HUDEP-2 (cell line): Measurements from ENCODE around the gene OSBPL5.

Experiments
- DNase-seq, 76 experiments: peaks; one replicate each; lab custom pipeline; 2025; ENCODE audit not compliant: unreplicated experiment in 76 of 76; lab: John Stamatoyannopoulos, UW

The OSBPL5 gene

GRCh38 chr11:3155691-3156258 is 9.3 kb downstream of the OSBPL5 start:
- DNase-seq, result no peak

DNA sequence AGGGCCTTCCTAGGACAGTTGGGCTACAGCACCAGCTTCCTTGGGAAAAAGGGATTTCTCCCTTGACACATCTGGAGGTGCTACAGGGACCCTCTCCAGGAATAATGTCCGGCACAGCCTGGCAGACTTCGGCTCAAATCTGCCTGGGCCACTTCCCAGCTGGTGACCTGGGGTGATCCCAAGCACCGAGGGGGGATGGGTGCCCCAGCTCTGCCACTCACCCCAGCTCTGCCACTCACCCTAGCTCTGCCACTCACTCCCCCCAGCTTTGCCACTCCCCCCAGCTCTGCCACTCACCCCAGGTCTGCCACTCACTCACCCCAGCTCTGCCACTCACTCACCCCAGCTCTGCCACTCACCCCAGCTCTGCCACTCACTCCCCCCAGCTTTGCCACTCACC is 9.9 kb downstream of the OSBPL5 start:
- no peak for DNase-seq

DNA sequence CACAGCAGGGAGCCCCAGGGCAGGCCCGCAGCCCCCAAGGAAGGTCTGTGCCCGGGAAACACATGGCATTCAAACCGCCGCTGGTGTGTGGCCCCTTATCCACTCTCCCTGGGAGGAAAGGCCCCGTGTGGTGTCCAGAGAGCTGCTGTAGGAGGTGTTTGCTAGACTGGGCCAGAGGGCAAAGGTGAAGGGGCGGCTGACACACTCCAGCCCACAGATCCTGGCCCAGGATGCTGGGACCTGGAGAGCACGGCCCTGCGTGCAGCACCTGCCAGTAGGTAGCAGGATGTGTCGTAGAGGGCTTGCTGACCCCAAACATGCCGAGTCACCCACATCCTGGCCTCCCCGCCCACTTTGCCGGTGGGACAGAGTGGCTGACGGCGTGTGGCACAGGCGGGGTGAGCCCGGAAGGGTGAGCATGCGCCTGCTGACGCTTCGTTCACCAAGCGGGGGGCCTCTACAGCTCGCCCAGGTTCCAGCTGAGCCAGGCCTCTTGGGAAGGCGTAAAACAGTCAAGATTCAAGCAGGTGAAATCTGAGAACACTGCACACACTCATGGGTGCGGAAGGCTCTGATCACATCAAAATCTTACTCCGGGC is 11.0 kb downstream of the OSBPL5 start:
- DNase-seq, result no peak

GRCh38 chr11:3153291-3153861 is 11.7 kb downstream of the OSBPL5 start:
- no peak for DNase-seq

DNA sequence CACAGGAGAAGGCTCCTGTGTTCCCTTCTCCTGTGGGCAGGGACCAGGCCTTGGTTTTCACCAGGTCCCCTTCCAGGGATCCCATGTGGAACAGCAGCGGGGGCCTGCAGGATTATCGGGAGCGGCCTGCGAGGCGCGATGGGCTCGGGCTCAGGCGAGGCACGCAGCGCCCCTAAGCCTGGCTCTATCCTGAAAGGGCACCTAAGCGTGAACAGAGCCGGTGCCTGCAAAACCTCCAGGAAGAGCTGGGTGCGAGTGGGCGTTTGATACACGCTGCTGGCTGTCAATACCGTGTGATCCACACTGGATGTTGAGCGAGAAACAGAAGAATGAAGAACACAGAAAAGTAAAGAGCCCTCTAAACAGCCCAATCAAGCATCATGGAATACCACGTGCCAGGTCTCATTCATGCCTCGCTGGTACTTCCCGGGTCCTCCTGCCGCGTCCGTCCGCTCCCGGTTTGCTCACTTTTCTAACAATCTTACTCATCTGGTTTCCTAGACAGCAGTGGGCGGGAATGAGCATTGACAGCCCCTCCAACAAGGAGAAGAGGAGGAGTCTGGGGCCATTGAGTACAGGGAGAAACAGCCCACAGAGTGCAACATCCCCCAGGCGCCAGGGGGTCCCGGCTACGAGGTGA is 12.5 kb downstream of the OSBPL5 start:
- no peak for DNase-seq

DNA sequence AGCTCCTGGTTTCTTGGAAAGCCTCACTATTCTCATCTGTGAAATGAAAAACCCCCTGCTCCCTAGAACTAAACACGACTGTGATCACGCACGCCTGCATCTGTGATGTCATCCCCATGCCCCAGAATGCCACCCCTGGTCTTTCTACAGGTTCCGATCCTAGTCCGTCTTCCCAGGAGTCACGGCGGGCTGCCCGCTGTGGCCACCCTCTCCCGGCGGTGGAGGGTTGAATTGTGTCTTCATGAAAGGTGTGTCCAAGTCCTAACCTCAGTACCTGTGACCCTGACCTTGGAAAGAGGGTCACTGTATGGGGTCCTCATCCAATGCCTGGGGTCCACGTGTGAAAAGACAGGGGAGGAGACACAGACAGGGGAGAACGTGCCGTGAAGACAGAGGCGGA is 14.4 kb downstream of the OSBPL5 start:
- no peak for DNase-seq

DNA sequence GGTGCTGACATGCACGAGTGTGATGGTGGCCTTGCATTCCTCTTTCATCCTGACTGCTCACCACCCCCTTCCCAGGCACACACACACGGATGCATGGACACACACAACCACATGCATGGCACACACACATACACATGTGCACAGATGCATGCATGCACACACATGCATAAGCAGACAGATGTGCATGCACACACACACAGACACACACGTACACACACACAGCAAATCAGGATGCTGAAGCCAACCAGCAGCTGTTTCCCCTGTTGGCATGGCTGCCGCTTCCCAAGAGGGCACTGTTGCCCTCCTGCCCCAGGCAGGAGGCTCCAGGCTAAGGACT is 15.3 kb downstream of the OSBPL5 start:
- DNase-seq, result no peak

DNA sequence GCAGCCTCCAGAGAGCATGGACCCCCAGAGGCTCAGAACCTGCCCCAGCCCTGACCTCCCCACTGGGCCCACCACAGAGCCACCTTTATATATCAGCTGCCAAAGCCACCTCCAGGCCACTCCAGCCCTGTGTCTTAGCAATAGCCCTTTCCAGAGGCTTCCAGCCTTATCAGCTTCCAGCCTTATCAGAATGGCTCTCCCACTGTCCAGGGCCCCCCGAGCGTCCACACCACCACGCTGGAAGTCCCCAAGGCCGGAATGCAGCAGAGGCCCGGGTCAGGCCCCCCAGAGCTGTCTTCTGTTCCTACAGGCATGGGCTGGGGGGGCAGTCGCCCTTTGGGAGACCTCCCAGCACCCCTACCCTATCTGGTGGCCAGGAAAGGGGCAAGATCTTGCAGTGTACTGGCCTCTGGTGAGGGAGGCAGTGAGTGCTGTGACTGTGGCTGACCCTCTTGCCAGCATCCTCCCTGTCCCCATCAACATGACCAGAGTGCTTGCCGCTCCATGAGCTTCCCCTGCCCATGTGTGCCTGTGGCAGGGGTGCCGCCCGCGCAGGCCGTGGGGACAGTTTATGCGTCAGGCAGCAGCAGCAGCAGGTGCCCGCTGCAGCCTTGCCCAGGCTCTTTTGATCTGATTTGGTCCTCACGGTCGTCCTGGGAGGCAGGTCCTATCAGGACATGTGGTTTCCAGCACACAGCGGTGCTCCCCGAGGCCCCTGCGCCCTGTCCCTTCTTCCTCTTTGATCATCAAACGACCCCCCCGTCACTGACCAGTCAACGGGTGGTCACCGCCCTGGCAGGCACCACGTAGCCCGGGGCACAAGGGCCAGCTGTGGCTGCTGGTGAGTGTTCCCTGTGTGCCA is 15.9 kb downstream of the OSBPL5 start:
- no peak for DNase-seq

DNA sequence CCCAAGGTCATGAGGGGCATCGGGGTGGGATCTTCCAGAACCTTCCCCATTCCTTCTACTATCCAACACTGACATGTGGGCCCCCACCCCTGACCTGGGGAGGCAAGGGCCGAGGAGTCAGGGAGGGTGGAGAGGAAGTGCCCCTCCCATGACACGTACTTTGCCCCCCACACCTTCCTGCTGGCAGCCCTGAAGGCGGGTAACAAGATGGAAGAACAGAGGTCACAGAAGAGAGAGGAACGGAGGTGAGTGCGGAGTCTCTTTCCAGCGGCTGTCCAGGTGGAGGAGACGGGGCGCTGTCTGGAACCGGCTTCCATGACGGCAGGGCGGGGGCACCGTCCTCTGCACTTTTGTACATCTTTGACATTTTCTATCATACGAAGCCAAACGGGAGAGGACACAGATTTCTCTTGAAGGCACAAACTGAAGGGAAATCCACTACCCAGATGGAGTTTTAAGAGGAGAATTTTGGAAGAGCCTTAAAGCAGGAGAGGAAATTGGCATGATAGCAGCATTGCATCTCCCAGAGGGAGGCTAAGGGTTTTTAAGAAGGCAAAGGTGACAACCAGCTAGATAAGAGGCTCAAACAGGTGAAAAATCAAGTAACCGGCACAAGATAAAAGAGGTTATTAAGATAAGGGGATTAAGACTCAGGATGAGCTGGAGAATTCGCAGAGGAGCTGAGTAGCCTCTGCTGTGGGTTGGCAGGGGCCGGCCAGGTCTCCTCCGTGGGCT is 16.7 kb downstream of the OSBPL5 start:
- DNase-seq, result no peak

GRCh38 chr11:3147626-3148025 is 17.5 kb downstream of the OSBPL5 start:
- no peak for DNase-seq

DNA sequence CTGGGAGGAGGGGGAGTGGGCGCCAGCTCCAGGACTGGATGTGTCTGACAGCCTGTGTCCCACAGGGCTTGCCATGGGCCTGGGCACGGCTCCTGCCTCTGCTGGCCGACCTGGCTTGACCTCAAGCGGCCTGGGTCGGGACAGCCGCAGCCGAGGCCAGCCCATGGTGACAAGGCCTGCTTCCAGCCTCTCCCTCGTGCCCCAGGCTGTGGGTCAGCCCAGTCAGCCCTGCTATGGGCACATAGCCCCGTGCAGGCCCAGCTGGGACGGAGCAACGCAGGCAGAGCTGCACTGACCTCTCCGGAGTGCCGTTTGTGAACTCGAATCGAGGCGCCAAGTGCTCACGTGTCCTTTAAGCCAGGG is 17.9 kb downstream of the OSBPL5 start:
- no peak for DNase-seq

DNA sequence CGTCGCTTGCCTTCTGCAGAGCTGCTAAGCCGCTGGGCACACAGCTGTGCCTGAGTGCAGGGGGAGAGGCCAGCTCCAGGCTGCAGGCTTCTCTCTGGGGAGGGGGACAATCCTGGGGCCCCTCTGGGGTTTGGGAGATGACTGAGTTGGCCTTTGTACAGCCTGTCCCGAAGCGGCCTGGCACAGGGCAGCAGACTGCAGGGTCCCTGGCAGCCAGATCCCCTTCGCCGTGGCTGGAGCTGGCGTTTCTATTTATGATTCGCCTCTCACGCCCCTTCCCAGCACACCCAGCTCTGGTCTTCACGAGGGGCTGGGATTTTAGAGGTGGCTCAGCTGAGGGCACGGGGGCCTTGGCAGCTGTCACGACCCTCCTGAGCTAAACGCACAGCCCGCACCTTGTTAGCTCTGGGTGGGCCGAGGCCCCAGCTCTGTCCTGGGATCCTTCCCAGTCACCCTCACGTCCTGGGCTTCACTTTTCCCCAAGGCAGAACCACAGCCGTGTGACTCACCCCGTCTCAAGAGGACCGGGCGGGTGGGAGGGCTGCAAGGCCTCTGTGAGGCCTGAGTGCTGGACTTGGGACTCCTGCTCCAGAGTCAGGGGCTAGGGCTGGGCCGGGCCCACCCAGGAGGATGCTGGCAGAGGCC is 18.4 kb downstream of the OSBPL5 start:
- DNase-seq, result no peak

- DNase-seq, result no peak
Measured at GRCh38 chr11:3145206-3145520, 19.9 kb downstream of the OSBPL5 start.

GRCh38 chr11:3144296-3145205 is 20.6 kb downstream of the OSBPL5 start:
- DNase-seq, result no peak

GRCh38 chr11:3143136-3143880 is 21.8 kb downstream of the OSBPL5 start:
- DNase-seq, result no peak

- no peak for DNase-seq
Measured at GRCh38 chr11:3140291-3140603, 24.9 kb downstream of the OSBPL5 start.

GRCh38 chr11:3139481-3140290 is 25.4 kb downstream of the OSBPL5 start:
- no peak for DNase-seq

DNA sequence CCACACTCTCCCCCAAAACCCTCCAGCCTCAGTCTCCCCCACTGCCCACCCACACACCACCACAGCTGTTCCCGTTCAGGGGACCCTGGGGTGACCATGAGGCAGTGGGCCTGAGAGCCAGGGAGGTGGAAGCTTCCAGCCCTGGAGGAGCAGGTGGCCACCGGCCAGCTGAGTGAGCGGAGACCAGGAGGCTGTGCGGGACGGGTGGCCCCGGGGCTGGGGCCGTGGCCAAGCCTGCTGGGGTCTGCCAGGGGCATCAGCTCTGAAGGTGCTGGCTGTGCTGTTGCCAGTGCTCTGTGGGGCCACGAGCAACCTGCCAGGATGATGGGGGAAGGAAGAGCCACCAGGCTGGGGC is 26.0 kb downstream of the OSBPL5 start:
- DNase-seq, result no peak
